ENCODE results near the gene DNM3.

Gene DNM3

GRCh38 chr1:172417557-172417956 is 576.3 kb downstream of the DNM3 start:
- TF ChIP-seq CREB1 (IDR thresholded peaks at IDR 0.05; ENCODE audit: low read depth) (no peak), EP300 (IDR thresholded peaks at IDR 0.05; ENCODE audit: borderline replicate concordance) (peak; percentile 63; the same call in 1 of the 2 replicates), CEBPB (IDR thresholded peaks at IDR 0.05) (peak; percentile 78), NFIC (IDR thresholded peaks at IDR 0.05) (peak; percentile 42; the same call in 1 of the 2 replicates), FOXM1 (IDR thresholded peaks at IDR 0.05; ENCODE audit: borderline replicate concordance, low read depth) (no peak), TCF12 (IDR thresholded peaks at IDR 0.05; ENCODE audit: low read depth) (peak; percentile 58), MAX (IDR thresholded peaks at IDR 0.05) (no peak), TEAD4 (IDR thresholded peaks at IDR 0.05) (peak; percentile 94), EGR1 (IDR thresholded peaks at IDR 0.05) (no peak)

- TF ChIP-seq TEAD4 (IDR thresholded peaks at IDR 0.05) (no peak), TAF1 (IDR thresholded peaks at IDR 0.05; ENCODE audit: low read depth) (no peak), USF1 (IDR thresholded peaks at IDR 0.05) (no peak), NFIC (IDR thresholded peaks at IDR 0.05) (no peak), EGR1 (IDR thresholded peaks at IDR 0.05) (no peak), EP300 (IDR thresholded peaks at IDR 0.05; ENCODE audit: borderline replicate concordance) (no peak), ZBTB7A (IDR thresholded peaks at IDR 0.05; ENCODE audit: low read depth) (no peak)
Observed at GRCh38 chr1:172420385-172420784, 579.1 kb downstream of the DNM3 start, which contains the start of gene C1orf105. Gene C1orf105 (plus strand): TSS chr1:172420685. CDS start chr1:172420886, 201 bp downstream.

DNA sequence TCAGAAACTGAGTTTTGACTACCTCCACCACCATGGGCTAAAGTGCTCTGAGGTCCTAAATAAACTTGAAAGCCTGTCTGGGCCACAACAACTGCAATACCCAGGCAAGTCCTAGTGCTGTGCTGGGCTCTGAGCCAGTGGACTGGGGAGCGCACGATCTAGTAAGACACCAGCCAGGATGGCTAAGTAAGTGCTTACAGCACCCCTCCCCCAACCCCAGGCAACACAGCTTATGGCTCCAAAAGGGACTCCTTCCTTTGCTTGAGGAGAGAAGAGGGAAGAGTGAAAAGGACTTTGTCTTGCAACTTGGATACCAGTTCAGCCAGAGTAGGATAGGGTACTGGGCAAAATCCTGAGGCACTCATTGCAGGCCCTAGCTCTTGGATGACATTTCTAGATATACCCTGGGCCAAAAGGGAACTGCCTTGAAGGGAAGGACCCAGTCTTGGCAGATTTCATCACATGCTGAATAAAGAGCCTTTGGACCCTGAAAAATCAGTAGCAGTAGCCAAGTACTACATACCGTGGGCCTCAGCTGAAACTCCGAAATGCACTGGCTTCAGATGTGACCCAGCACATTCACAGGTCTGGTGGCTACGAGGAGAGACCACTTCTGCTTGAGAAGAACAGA is 580.8 kb downstream of the DNM3 start:
- TF ChIP-seq RAD21 (IDR thresholded peaks at IDR 0.05; ENCODE audit: low read depth) (no peak), YY1 (IDR thresholded peaks at IDR 0.05; ENCODE audit: low read depth) (no peak), TEAD4 (IDR thresholded peaks at IDR 0.05) (no peak), NFIC (IDR thresholded peaks at IDR 0.05) (no peak), MAX (IDR thresholded peaks at IDR 0.05) (no peak), FOXM1 (IDR thresholded peaks at IDR 0.05; ENCODE audit: borderline replicate concordance, low read depth) (no peak), EP300 (IDR thresholded peaks at IDR 0.05; ENCODE audit: borderline replicate concordance) (no peak), USF1 (IDR thresholded peaks at IDR 0.05) (no peak), TAF1 (IDR thresholded peaks at IDR 0.05; ENCODE audit: low read depth) (no peak), ZBTB7A (IDR thresholded peaks at IDR 0.05; ENCODE audit: low read depth) (no peak), CEBPB (IDR thresholded peaks at IDR 0.05) (no peak), EGR1 (IDR thresholded peaks at IDR 0.05) (no peak), CREB1 (IDR thresholded peaks at IDR 0.05; ENCODE audit: low read depth) (no peak), TCF12 (IDR thresholded peaks at IDR 0.05; ENCODE audit: low read depth) (no peak)
- TF ChIP-seq, protein P1, sequence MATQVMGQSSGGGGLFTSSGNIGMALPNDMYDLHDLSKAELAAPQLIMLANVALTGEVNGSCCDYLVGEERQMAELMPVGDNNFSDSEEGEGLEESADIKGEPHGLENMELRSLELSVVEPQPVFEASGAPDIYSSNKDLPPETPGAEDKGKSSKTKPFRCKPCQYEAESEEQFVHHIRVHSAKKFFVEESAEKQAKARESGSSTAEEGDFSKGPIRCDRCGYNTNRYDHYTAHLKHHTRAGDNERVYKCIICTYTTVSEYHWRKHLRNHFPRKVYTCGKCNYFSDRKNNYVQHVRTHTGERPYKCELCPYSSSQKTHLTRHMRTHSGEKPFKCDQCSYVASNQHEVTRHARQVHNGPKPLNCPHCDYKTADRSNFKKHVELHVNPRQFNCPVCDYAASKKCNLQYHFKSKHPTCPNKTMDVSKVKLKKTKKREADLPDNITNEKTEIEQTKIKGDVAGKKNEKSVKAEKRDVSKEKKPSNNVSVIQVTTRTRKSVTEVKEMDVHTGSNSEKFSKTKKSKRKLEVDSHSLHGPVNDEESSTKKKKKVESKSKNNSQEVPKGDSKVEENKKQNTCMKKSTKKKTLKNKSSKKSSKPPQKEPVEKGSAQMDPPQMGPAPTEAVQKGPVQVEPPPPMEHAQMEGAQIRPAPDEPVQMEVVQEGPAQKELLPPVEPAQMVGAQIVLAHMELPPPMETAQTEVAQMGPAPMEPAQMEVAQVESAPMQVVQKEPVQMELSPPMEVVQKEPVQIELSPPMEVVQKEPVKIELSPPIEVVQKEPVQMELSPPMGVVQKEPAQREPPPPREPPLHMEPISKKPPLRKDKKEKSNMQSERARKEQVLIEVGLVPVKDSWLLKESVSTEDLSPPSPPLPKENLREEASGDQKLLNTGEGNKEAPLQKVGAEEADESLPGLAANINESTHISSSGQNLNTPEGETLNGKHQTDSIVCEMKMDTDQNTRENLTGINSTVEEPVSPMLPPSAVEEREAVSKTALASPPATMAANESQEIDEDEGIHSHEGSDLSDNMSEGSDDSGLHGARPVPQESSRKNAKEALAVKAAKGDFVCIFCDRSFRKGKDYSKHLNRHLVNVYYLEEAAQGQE (IDR thresholded peaks at IDR 0.05; ENCODE audit: low read depth): no peak

DNA sequence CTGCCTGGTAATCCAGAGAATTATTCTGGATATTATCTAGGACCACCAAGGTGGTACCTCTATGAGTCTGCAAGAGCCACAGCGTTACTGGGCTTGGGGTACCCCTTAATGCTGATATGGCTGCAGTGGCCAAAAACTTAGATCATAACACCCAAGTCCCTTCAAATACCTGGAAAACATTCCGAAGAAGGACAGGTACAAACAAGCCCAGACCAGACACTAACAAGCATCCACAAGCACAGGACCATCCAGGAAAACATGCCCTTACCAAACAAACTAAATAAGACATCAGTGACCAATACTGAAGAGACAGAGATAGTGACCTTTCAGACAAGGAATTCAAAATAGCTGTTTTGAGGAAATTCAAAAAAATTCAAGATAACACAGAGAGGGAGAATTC is 582.0 kb downstream of the DNM3 start:
- no peak for TF ChIP-seq TCF12 (IDR thresholded peaks at IDR 0.05; ENCODE audit: low read depth)
- TF ChIP-seq TEAD4 (IDR thresholded peaks at IDR 0.05): no peak

- TF ChIP-seq EGR1 (IDR thresholded peaks at IDR 0.05) (no peak), YY1 (IDR thresholded peaks at IDR 0.05; ENCODE audit: low read depth) (no peak)
Observed at GRCh38 chr1:172425339-172425738, 584.0 kb downstream of the DNM3 start.

DNA sequence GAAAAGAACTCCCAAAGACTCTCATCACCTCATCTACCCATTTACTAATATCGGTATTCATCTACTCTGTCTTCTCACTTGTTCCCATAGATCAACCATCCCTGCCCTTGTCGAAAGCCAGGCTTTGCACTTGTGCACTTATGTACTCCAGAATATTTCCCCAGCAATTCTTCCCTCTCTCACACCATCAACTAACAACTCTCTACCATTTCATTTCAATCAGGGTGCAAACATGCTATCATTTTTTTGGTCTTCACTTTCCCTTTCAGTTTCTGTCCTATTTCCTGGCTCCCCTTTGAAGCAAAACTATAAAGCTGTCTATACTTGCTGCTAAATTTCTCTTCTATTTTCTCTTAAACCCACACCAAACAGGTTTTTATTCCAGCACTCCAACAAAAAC is 585.9 kb downstream of the DNM3 start:
- TF ChIP-seq FOXM1 (IDR thresholded peaks at IDR 0.05; ENCODE audit: borderline replicate concordance, low read depth) (no peak), CREB1 (IDR thresholded peaks at IDR 0.05; ENCODE audit: low read depth) (no peak), EGR1 (IDR thresholded peaks at IDR 0.05) (no peak), TEAD4 (IDR thresholded peaks at IDR 0.05) (no peak), ZBTB7A (IDR thresholded peaks at IDR 0.05; ENCODE audit: low read depth) (no peak), CEBPB (IDR thresholded peaks at IDR 0.05) (no peak), YY1 (IDR thresholded peaks at IDR 0.05; ENCODE audit: low read depth) (no peak), NFIC (IDR thresholded peaks at IDR 0.05) (no peak), USF1 (IDR thresholded peaks at IDR 0.05) (no peak), EP300 (IDR thresholded peaks at IDR 0.05; ENCODE audit: borderline replicate concordance) (no peak)
- TF ChIP-seq, protein P1 (IDR thresholded peaks at IDR 0.05; ENCODE audit: low read depth): no peak
